Keratinocyte (primary cell): ENCODE measurements around the gene TMEM38A. TPM values are rescaled to one million over a fixed set of nuclear protein-coding genes. Genes with fewer than 3 reads are reported as not detected.

ENCODE experiments used
- DNase-seq: peaks from one replicate; pipeline ENCODE4 v3.0.0-alpha.2; 2011; ENCODE audit warnings: low read depth, missing footprints, low spot score
- FAIRE-seq: peaks from 2 replicates; lab custom pipeline; 2011; peaks lifted over from hg19 to GRCh38; lab: Jason Lieb, UNC
- H2AFZ ChIP-seq: 2 replicates; pipeline ENCODE4 v1.6.0; 2012; ENCODE audit warnings: low read length, control low read depth, inconsistent platforms; ENCODE audit not compliant: control insufficient read depth
- H3K27ac ChIP-seq: 2 replicates; pipeline ENCODE4 v1.5.1; 2011; ENCODE audit warnings: low read length; ENCODE audit not compliant: control insufficient read depth, insufficient read depth
- H3K27me3 ChIP-seq: 3 replicates; pipeline ENCODE4 v1.6.0; 2011; ENCODE audit warnings: low read length; ENCODE audit not compliant: control insufficient read depth, insufficient read depth; ENCODE audit errors: extremely low read depth
- H3K36me3 ChIP-seq, 2 experiments: 2 replicates in 1 of 2; 3 replicates in 1 of 2; pipeline ENCODE4 v1.5.1; 2011; ENCODE audit warnings: low read length in 2 of 2, mild to moderate bottlenecking in 1 of 2; ENCODE audit not compliant: control insufficient read depth in 2 of 2, insufficient read depth in 2 of 2; ENCODE audit errors: extremely low read depth in 1 of 2
- H3K4me1 ChIP-seq: 3 replicates; pipeline ENCODE4 v1.5.1; 2011; ENCODE audit warnings: low read length; ENCODE audit not compliant: control insufficient read depth, insufficient read depth; ENCODE audit errors: extremely low read depth
- H3K4me2 ChIP-seq: 3 replicates; pipeline ENCODE4 v1.6.0; 2011; ENCODE audit warnings: low read depth, low read length; ENCODE audit not compliant: control insufficient read depth, insufficient read depth; ENCODE audit errors: extremely low read depth
- H3K4me3 ChIP-seq, 3 experiments: fragments of 200-600 bp in 1 of 3; sonication (generic) in 1 of 3; 2 replicates in 2 of 3; 3 replicates in 1 of 3; pipeline ENCODE4 v1.5.1; 2011 to 2016; ENCODE audit warnings: low read length in 3 of 3, mild to moderate bottlenecking in 3 of 3, control low read depth in 2 of 3, inconsistent platforms in 1 of 3, low read depth in 1 of 3, mixed read lengths in 1 of 3, mixed run types in 1 of 3, moderate library complexity in 1 of 3; ENCODE audit not compliant: control insufficient read depth in 2 of 3, insufficient read depth in 2 of 3; ENCODE audit errors: extremely low read depth in 1 of 3
- H3K79me2 ChIP-seq: 2 replicates; pipeline ENCODE4 v1.6.0; 2012; ENCODE audit warnings: low read length; ENCODE audit not compliant: control insufficient read depth, insufficient read depth
- H3K9ac ChIP-seq: 3 replicates; pipeline ENCODE4 v1.6.0; 2011; ENCODE audit warnings: low read length; ENCODE audit not compliant: control insufficient read depth, insufficient read depth; ENCODE audit errors: extremely low read depth
- H3K9me1 ChIP-seq: 3 replicates; pipeline ENCODE4 v1.6.0; 2011; ENCODE audit warnings: low read length; ENCODE audit not compliant: control insufficient read depth, insufficient read depth; ENCODE audit errors: extremely low read depth
- H3K9me3 ChIP-seq: 2 replicates; pipeline ENCODE4 v1.5.1; 2012; ENCODE audit warnings: low read depth, low read length; ENCODE audit not compliant: control insufficient read depth
- H4K20me1 ChIP-seq: 3 replicates; pipeline ENCODE4 v1.6.0; 2011; ENCODE audit warnings: low read length; ENCODE audit not compliant: control insufficient read depth, insufficient read depth; ENCODE audit errors: extremely low read depth
- CTCF ChIP-seq, 3 experiments: IDR thresholded peaks in 1 of 3; conservative IDR thresholded peaks in 1 of 3; optimal IDR thresholded peaks in 1 of 3; 2 replicates in 2 of 3; 3 replicates in 1 of 3; pipeline versions ENCODE3 to v1.5.1; 2011; ENCODE audit warnings: low read length in 3 of 3, mild to moderate bottlenecking in 3 of 3, moderate library complexity in 2 of 3, control low read depth in 1 of 3, inconsistent platforms in 1 of 3; ENCODE audit not compliant: insufficient read depth in 2 of 3; ENCODE audit errors: extremely low read depth in 1 of 3
- EZH2 ChIP-seq: IDR thresholded peaks from one replicate; pipeline ENCODE4 v1.6.1; 2012; ENCODE audit warnings: inconsistent platforms, mild to moderate bottlenecking, low read length, moderate library complexity
- dilution Hi-C: fragments of 300-500 bp; cut with MboI; formaldehyde crosslinking; loops from one replicate; pipeline ENCODE4 v1.7.0; 2020; ENCODE audit warnings: low sequenced_read_pairs; ENCODE audit not compliant: extremely low pct_ligation_motif_present
- polyA plus RNA-seq, 5 experiments: library from polyadenylated mRNA; depleted of rRNA in 3 of 5; stranded (reverse) in 3 of 5; stranded (forward) in 1 of 5; unstranded in 1 of 5; fragments of >200 nt; gene quantifications; 1 replicate in 1 of 5; 2 replicates in 3 of 5; 3 replicates in 1 of 5; pipeline versions ENCODE4 v1.2.1 to v1.2.3, GENCODE V29; 2011 to 2012; ENCODE audit warnings: missing spikeins in 2 of 5, low read depth in 1 of 5, low replicate concordance in 1 of 5

TMEM38A gene
- polyA plus RNA-seq, 1 donor (not counting 4 experiments of a cell fraction or from before 2014, with no cell fraction given), result 2.5 TPM

DNA sequence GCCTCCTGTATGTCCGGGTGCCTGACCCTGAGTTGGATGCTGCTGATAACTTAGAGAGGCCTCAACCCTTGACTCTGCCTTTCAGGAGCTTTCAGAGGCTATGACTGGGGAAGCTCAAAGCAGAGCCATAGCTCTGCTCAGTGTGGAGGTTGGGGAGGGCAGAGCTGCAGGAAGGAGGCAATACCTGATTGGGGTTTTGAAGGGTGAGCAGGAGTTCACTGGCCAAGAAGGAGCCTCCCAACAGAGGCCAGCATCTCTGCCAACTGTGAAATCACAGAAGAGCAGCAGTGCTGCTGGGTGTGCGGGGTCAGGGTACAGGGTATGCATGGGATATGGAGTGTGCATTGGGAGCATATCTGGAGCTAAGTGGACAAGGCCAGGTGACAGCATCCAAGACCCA lies 21.6 kb downstream of the TMEM38A start:
- no peaks in the 10 kb centered on the region for H3K9me1 ChIP-seq
- no peaks in the 10 kb centered on the region for H3K9me3 ChIP-seq
- FAIRE-seq (no peak), DNase-seq (no peak)
- no peak overlapping the region for H3K9ac ChIP-seq
- H3K4me1 ChIP-seq, result peaks cover 8% of the 10 kb centered on the region
- dilution Hi-C loops, result no loop called here
- H4K20me1 ChIP-seq, result no peaks in the 10 kb centered on the region
- H3K36me3 ChIP-seq, result peaks cover 0 to 4% of the 10 kb centered on the region in 2 experiments
- no peak overlapping the region for H2AFZ ChIP-seq
- no peak overlapping the region for H3K27ac ChIP-seq
- no peaks in the 10 kb centered on the region for H3K79me2 ChIP-seq
- no peaks in the 10 kb centered on the region for H3K27me3 ChIP-seq
- H3K4me3 ChIP-seq, result no peak overlapping the region
- no peak for TF ChIP-seq CTCF (optimal IDR thresholded peaks at IDR 0.05 in 1 of 3, IDR thresholded peaks at IDR 0.05 in 1 of 3, conservative IDR thresholded peaks at IDR 0.05 in 1 of 3; ENCODE audit: extremely low read depth in 1 of 3, insufficient read depth in 2 of 3, low read length in 3 of 3)
- no peak for TF ChIP-seq EZH2
- no peak overlapping the region for H3K4me2 ChIP-seq

DNA sequence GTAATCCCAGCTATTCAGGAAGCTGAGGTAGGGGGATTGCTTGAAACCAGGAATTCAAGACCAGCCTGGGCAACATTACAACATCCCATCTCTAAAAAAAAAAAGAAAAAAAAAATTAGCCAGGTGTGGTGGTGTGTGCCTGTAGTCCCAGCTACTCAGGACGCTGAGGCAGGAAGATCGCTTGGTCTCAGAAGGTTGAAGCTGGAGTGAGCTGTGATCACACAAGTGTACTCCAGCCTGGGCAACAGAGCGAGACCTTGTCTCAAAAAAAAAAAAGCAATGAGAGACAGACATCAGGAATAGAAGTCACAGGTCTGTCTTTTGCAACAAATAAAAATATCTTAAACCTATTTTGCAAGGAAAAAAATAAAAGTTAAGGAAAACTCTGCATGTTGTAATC lies 23.3 kb downstream of the TMEM38A start:
- TF ChIP-seq EZH2 (no peak), CTCF (optimal IDR thresholded peaks at IDR 0.05 in 1 of 3, IDR thresholded peaks at IDR 0.05 in 1 of 3, conservative IDR thresholded peaks at IDR 0.05 in 1 of 3; ENCODE audit: extremely low read depth in 1 of 3, insufficient read depth in 2 of 3, low read length in 3 of 3) (no peak)
- no peaks in the 10 kb centered on the region for H3K27me3 ChIP-seq
- no peaks in the 10 kb centered on the region for H3K79me2 ChIP-seq
- no peak for FAIRE-seq
- no peak overlapping the region for H2AFZ ChIP-seq
- no peaks in the 10 kb centered on the region for H4K20me1 ChIP-seq
- H3K9me3 ChIP-seq, result no peaks in the 10 kb centered on the region
- no peak overlapping the region for H3K4me3 ChIP-seq
- peaks cover 6% of the 10 kb centered on the region for H3K4me1 ChIP-seq
- H3K4me2 ChIP-seq, result no peak overlapping the region
- dilution Hi-C loops, result no loop called here
- no peak overlapping the region for H3K9ac ChIP-seq
- no peak for DNase-seq
- H3K27ac ChIP-seq, result no peak overlapping the region
- peaks cover 0 to 4% of the 10 kb centered on the region in 2 experiments for H3K36me3 ChIP-seq
- no peaks in the 10 kb centered on the region for H3K9me1 ChIP-seq
